ENCODE results near the gene RTN4RL1. TPM values are rescaled to one million over a fixed set of nuclear protein-coding genes. Genes with fewer than 3 reads are reported as not detected.

RTN4RL1 gene
- total and polyA plus RNA-seq, 7 experiments from 2014 or later: 0.19 to 1.5 (median 0.49) TPM; not detected in 2

GRCh38 chr17:2025622-2026309 is 632 bp upstream of the RTN4RL1 start:
- peak overlapping the region; percentile 74 to 87 (median 82) for H3K4me3 Mint-ChIP-seq
- Histone ChIP-seq H3K27ac (ENCODE audit: low read depth, low read length) (no peak overlapping the region), H3K27me3 (ENCODE audit: control insufficient read depth in 2 of 2, insufficient read depth in 2 of 2, low read length in 2 of 2) (peaks cover 3 to 10% of the 10 kb centered on the region in 2 donors), H3K9me3 (ENCODE audit: control insufficient read depth in 2 of 3, low read length in 3 of 3) (no peaks in the 10 kb centered on the region), H3K36me3 (ENCODE audit: control insufficient read depth in 2 of 3, insufficient read depth in 3 of 3, low read length in 3 of 3) (peaks cover 0 to 6% (median 0%) of the 10 kb centered on the region in 3 experiments), H3K4me3 (ENCODE audit: low read length) (peak overlapping the region; percentile 58), H3K4me1 (ENCODE audit: control insufficient read depth in 2 of 2, insufficient read depth in 2 of 2, low read length in 2 of 2) (peaks cover 14 to 25% of the 10 kb centered on the region in 2 donors)
- ATAC-seq (no peak), DNase-seq (no peak)
- intact Hi-C loops (cut with micrococcal nuclease): loop anchor here (2.0 to 10.0 kb wide), 4 partner anchors 15 to 378 kb away; partner anchors contain the start of genes OVCA2 (in 1 of the 2), RILP (in 1 of the 2) and SCARF1 (in 1 of the 2)
- POLR2A ChIA-PET: interaction anchor here (0.6 to 1.0 kb wide), 2 partner anchors 118 to 219 kb away, joined by 3 to 4 read pairs; no protein-coding TSS in a partner anchor
- peaks cover 0 to 4% (median 0%) of the 10 kb centered on the region in 11 donors for H3K9me3 Mint-ChIP-seq
- CTCF ChIA-PET: interaction anchor here (2.1 kb wide), 1 partner anchor 304 kb away, joined by 4 read pairs; no protein-coding TSS in a partner anchor
- H3K4me1 Mint-ChIP-seq: peaks cover 14 to 30% (median 25%) of the 10 kb centered on the region in 7 donors
- H3K27me3 Mint-ChIP-seq: peaks cover 9 to 61% (median 15%) of the 10 kb centered on the region in 5 donors
- peaks cover 0 to 3% (median 0%) of the 10 kb centered on the region in 5 donors for H3K36me3 Mint-ChIP-seq
- H3K27ac Mint-ChIP-seq: peak overlapping the region in 2 of 9 donors; percentile 32 to 41

DNA sequence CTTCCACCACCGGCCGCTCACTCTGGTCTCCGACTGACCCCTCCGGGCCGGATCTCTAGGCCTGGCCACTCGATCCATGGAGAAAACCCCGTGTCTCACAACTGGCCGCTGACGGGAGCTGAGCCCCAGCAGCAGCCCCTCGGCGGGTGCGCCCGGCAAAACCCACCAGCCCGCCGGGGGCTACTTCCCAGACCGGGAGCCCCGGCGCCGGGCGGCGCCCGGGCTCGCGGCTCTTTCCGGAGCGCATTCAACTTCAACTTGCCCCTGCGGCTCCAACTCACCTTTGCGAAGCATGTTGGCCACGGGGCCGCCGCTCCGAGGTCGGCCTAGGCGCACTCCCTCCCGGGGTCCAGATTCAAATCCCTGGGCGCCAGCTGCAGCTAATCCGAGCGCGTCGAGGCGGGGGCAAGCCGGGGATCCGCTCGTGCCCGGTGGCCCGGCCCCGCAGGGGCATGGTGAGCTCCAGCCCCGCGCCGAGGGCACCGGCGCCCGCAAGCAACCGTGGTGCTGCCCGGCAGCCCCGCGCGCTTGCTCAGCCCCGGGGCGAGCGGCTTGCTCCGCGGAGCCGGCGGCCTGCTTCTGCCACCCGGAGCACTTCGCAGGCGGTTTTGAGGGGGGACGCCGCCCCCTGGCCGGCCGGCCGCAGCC is 438 bp downstream of the RTN4RL1 start:
- no peaks in the 10 kb centered on the region for H3K9me3 ChIP-seq (ENCODE audit: control insufficient read depth in 2 of 3, low read length in 3 of 3)
- peaks cover 0 to 4% (median 0%) of the 10 kb centered on the region in 11 donors for H3K9me3 Mint-ChIP-seq
- H3K4me3 Mint-ChIP-seq: peak overlapping the region in 9 of 10 donors; percentile 16 to 82 (median 67)
- H3K36me3 ChIP-seq (ENCODE audit: control insufficient read depth in 2 of 3, insufficient read depth in 3 of 3, low read length in 3 of 3): no peaks in the 10 kb centered on the region
- peak overlapping the region; percentile 45 for H3K27ac ChIP-seq (ENCODE audit: low read depth, low read length)
- H3K27ac Mint-ChIP-seq: no peak overlapping the region
- POLR2A ChIA-PET: interaction anchor here (0.6 to 1.1 kb wide), 4 partner anchors 9 to 279 kb away, joined by 3 to 4 read pairs (median 4); partner anchors contain the start of genes SMG6 and SRR
- CTCF ChIA-PET: interaction anchor here (1.4 to 2.1 kb wide), 2 partner anchors 143 to 303 kb away, joined by 4 read pairs; no protein-coding TSS in a partner anchor
- peaks cover 15 to 72% (median 16%) of the 10 kb centered on the region in 5 donors for H3K27me3 Mint-ChIP-seq
- peaks cover 3 to 10% of the 10 kb centered on the region in 2 donors for H3K27me3 ChIP-seq (ENCODE audit: control insufficient read depth in 2 of 2, insufficient read depth in 2 of 2, low read length in 2 of 2)
- DNase-seq: peak in 2 of 9 donors; percentile 22 to 37
- H3K4me1 ChIP-seq (ENCODE audit: control insufficient read depth in 2 of 2, insufficient read depth in 2 of 2, low read length in 2 of 2): peaks cover 11 to 22% of the 10 kb centered on the region in 2 donors
- intact Hi-C loops (cut with micrococcal nuclease): loop anchor here (2.0 to 10.0 kb wide), 4 partner anchors 16 to 377 kb away; partner anchors contain the start of genes OVCA2 (in 1 of the 2), RILP (in 1 of the 2) and SCARF1 (in 1 of the 2)
- ATAC-seq: no peak
- peaks cover 10 to 24% (median 19%) of the 10 kb centered on the region in 7 donors for H3K4me1 Mint-ChIP-seq
- H3K4me3 ChIP-seq (ENCODE audit: low read length): peak overlapping the region; percentile 58
- peaks cover 0 to 3% (median 0%) of the 10 kb centered on the region in 5 donors for H3K36me3 Mint-ChIP-seq

DNA sequence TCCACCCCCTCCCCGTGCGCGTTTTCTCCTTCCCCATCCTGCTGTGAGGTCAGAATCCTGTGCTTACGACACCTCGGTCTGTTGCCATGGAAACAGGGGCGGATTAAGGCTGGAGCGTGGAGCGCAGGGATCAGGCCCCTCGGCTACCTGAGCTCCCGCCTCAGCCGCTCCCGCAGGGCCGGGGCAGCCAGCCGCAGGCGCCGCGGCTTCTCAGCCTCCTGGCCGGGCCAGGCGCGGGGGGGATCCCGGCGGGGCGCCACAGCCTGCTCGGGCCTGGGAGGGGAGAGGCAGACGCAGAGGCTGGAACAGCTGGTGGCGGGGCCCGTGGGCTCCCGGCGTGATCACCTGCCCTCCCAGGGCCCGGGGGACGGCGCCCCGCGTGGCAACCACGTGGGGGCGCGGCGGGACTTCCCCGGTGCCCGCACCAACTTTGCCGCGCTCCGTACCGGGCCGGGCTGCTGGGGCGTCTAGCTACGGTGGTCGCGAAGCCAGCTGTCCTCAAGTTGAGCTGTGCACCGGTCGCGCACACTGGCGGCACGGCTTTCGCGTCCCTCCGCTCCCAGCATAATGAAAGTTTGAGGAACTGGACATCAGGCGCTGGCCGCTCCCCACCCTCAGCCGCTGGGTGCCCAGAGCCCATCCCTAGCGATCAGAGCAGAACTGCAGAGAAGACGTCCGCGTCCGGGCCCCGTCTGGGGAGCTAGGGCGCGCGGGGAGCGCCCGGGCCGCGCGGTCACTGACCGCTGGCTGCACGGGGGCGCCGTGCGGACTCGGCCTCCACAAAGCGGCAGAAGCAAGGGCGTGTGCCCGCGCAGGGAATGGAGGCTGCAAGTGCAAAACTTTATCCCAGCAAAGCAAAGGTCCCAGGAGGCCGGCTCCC is 1.2 kb downstream of the RTN4RL1 start:
- intact Hi-C loops (cut with micrococcal nuclease): loop anchor here (2.0 to 10.0 kb wide), 3 partner anchors 17 to 149 kb away; partner anchors contain the start of gene OVCA2 (in 1 of the 2)
- Mint-ChIP-seq H3K4me1 (peaks cover 10 to 23% (median 16%) of the 10 kb centered on the region in 7 donors), H3K27me3 (peaks cover 16 to 76% (median 22%) of the 10 kb centered on the region in 5 donors), H3K36me3 (peaks cover 0 to 3% (median 0%) of the 10 kb centered on the region in 5 donors), H3K9me3 (peaks cover 0 to 4% (median 0%) of the 10 kb centered on the region in 11 donors), H3K27ac (peak overlapping the region in 2 of 9 donors; percentile 36 to 48), H3K4me3 (peak overlapping the region; percentile 67 to 84 (median 76))
- H3K4me1 ChIP-seq (ENCODE audit: control insufficient read depth in 2 of 2, insufficient read depth in 2 of 2, low read length in 2 of 2): peaks cover 11 to 19% of the 10 kb centered on the region in 2 donors
- ATAC-seq: peak; percentile 40
- ChIA-PET CTCF (interaction anchor here (1.4 to 2.1 kb wide), 2 partner anchors 142 to 302 kb away, joined by 4 read pairs; no protein-coding TSS in a partner anchor), POLR2A (interaction anchor here (1.1 kb wide), 1 partner anchor 10 kb away, joined by 4 read pairs; no protein-coding TSS in a partner anchor)
- peak overlapping the region; percentile 58 for H3K4me3 ChIP-seq (ENCODE audit: low read length)
- H3K27ac ChIP-seq (ENCODE audit: low read depth, low read length): peak overlapping the region; percentile 45
- H3K9me3 ChIP-seq (ENCODE audit: control insufficient read depth in 2 of 3, low read length in 3 of 3): no peaks in the 10 kb centered on the region
- peak; percentile 38 to 67 (median 46) for DNase-seq
- no peaks in the 10 kb centered on the region for H3K36me3 ChIP-seq (ENCODE audit: control insufficient read depth in 2 of 3, insufficient read depth in 3 of 3, low read length in 3 of 3)
- peaks cover 3 to 10% of the 10 kb centered on the region in 2 donors for H3K27me3 ChIP-seq (ENCODE audit: control insufficient read depth in 2 of 2, insufficient read depth in 2 of 2, low read length in 2 of 2)

- H3K36me3 ChIP-seq (ENCODE audit: control insufficient read depth in 2 of 3, insufficient read depth in 3 of 3, low read length in 3 of 3): no peaks in the 10 kb centered on the region
- Mint-ChIP-seq H3K27me3 (peaks cover 16 to 74% (median 22%) of the 10 kb centered on the region in 5 donors), H3K4me3 (peak overlapping the region in 9 of 10 donors; percentile 14 to 82 (median 57)), H3K27ac (peak overlapping the region in 2 of 9 donors; percentile 17 to 56), H3K4me1 (peaks cover 10 to 23% (median 16%) of the 10 kb centered on the region in 7 donors), H3K36me3 (peaks cover 0 to 3% (median 0%) of the 10 kb centered on the region in 5 donors), H3K9me3 (peaks cover 0 to 4% (median 0%) of the 10 kb centered on the region in 11 donors)
- DNase-seq (no peak), ATAC-seq (no peak)
- H3K27me3 ChIP-seq (ENCODE audit: control insufficient read depth in 2 of 2, insufficient read depth in 2 of 2, low read length in 2 of 2): peaks cover 3 to 10% of the 10 kb centered on the region in 2 donors
- ChIA-PET POLR2A (interaction anchor here (0.6 kb wide), 1 partner anchor 328 kb away, joined by 7 read pairs; no protein-coding TSS in a partner anchor), CTCF (no interaction called here)
- no peak overlapping the region for H3K27ac ChIP-seq (ENCODE audit: low read depth, low read length)
- intact Hi-C loops (cut with micrococcal nuclease): loop anchor here in 1 of 2 donors (10.0 kb wide), 1 partner anchor 148 kb away; no protein-coding TSS in a partner anchor
- H3K9me3 ChIP-seq (ENCODE audit: control insufficient read depth in 2 of 3, low read length in 3 of 3): no peaks in the 10 kb centered on the region
- H3K4me3 ChIP-seq (ENCODE audit: low read length): no peak overlapping the region
- H3K4me1 ChIP-seq (ENCODE audit: control insufficient read depth in 2 of 2, insufficient read depth in 2 of 2, low read length in 2 of 2): peaks cover 11 to 19% of the 10 kb centered on the region in 2 donors
These were observed 1.9 kb downstream of the RTN4RL1 start for GRCh38 chr17:2023256-2023655.

DNA sequence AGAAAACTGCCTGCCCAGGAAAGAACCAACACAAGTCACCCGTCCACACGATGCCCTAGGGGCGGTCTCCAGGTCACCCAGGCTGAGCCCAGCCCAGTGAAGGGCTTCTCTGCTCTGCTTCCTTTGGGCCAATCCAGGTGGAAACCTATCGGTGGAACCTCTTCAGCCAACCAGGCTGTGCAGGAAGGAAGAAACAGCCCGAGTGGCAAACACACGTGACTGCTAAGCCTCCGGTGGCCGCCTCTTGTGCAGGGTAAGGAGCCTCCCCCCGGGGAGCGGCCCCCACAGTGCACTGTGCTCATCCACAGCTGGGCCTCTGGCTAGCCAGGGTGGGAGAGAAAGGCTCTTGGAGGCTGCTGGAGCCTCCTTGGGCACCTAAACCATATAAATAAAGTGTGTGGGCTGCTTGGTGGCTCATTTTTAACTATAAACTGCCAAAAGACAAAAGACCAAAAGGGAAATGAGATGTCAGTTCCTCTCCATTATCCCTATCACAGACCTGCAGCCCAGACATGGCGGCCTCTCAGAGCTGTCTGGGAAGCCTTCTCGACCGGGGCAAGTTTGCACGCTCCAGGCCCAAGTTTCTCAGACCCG is 2.4 kb downstream of the RTN4RL1 start:
- peaks cover 16 to 74% (median 21%) of the 10 kb centered on the region in 5 donors for H3K27me3 Mint-ChIP-seq
- Histone ChIP-seq H3K4me3 (ENCODE audit: low read length) (no peak overlapping the region), H3K36me3 (ENCODE audit: control insufficient read depth in 2 of 3, insufficient read depth in 3 of 3, low read length in 3 of 3) (no peaks in the 10 kb centered on the region), H3K27me3 (ENCODE audit: control insufficient read depth in 2 of 2, insufficient read depth in 2 of 2, low read length in 2 of 2) (peaks cover 3 to 10% of the 10 kb centered on the region in 2 donors), H3K9me3 (ENCODE audit: control insufficient read depth in 2 of 3, low read length in 3 of 3) (no peaks in the 10 kb centered on the region), H3K4me1 (ENCODE audit: control insufficient read depth in 2 of 2, insufficient read depth in 2 of 2, low read length in 2 of 2) (peaks cover 11 to 19% of the 10 kb centered on the region in 2 donors), H3K27ac (ENCODE audit: low read depth, low read length) (no peak overlapping the region)
- intact Hi-C loops (cut with micrococcal nuclease): loop anchor here in 1 of 2 donors (10.0 kb wide), 1 partner anchor 148 kb away; no protein-coding TSS in a partner anchor
- H3K4me3 Mint-ChIP-seq: peak overlapping the region in 9 of 10 donors; percentile 36 to 82 (median 61)
- no peak for DNase-seq
- H3K9me3 Mint-ChIP-seq: peaks cover 0 to 4% (median 0%) of the 10 kb centered on the region in 11 donors
- peak overlapping the region in 2 of 9 donors; percentile 17 to 43 for H3K27ac Mint-ChIP-seq
- peaks cover 0 to 3% (median 0%) of the 10 kb centered on the region in 5 donors for H3K36me3 Mint-ChIP-seq
- POLR2A ChIA-PET: interaction anchor here (0.6 kb wide), 1 partner anchor 329 kb away, joined by 7 read pairs; no protein-coding TSS in a partner anchor
- CTCF ChIA-PET: no interaction called here
- peaks cover 10 to 23% (median 16%) of the 10 kb centered on the region in 7 donors for H3K4me1 Mint-ChIP-seq
- no peak for ATAC-seq

Data from naive thymus-derived CD4-positive, alpha-beta T cell (primary cell).